ENCODE data around the gene SPTBN1. TPM values are rescaled to one million over a fixed set of nuclear protein-coding genes. Genes with fewer than 3 reads are reported as not detected.

The SPTBN1 gene
- total and polyA plus RNA-seq, 2 of the 13 experiments (the other 11 are each of a cell fraction or from before 2014, with no cell fraction given) = 123 to 299 TPM

DNA sequence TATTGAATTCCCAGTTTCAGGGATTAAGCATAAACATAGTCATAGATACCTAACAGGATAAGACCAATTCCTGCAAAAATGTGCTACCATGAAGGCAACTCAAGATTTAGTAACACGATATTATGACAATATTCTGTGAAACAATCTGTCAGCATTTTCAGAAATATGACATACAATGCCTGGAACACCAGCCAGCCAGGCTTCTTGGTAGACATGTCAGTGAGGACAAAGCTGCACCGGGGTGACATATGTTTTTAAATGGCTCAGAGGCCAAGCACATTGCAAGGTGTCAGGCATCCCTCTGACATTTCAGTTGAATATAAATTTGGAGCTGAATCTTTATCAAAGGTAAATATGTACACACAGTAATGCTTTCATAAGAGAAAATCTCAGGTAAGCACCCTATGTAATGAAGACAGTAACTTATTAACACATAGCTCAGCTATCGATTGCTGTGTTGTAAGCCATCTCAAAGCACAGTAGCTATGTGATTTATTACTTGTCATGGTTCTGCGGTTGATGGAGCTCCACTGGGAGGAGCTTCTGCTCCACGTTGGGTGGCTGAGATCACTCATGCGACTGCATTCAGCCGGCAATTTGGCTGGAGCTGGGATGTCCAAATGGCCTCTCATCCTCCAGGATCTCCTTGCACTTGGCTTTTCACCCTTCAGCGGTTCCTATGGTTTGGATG lies 235.5 kb downstream of the SPTBN1 start:
- no peaks in the 10 kb centered on the region for H4K20me1 ChIP-seq (ENCODE audit: insufficient read depth, low read length)
- in situ Hi-C loops (cut with HindIII; ENCODE audit: extremely low pct_ligation_motif_present, low pct_unique_long_range_greater_than_20kb) (no loop called here), intact Hi-C loops (cut with micrococcal nuclease; ENCODE audit: unreplicated experiment) (no loop called here)
- H3K79me2 ChIP-seq (ENCODE audit: insufficient read depth, low read length) = no peaks in the 10 kb centered on the region
- no peak overlapping the region; the same call in 1 of the 2 replicates for H3K4me2 ChIP-seq (ENCODE audit: low read depth, low read length)
- ATAC-seq = peak; percentile 79
- peaks cover 19% of the 10 kb centered on the region for H3K4me1 ChIP-seq (ENCODE audit: insufficient read depth, low read length)
- no peaks in the 10 kb centered on the region for H3K36me3 ChIP-seq (replicated peaks in 1 of 2; ENCODE audit: control insufficient read depth in 1 of 2, insufficient read depth in 2 of 2, low read length in 2 of 2)
- 32% methylated on average over 6 of the region's 8 CpGs for WGBS (ENCODE audit: low lambda C conversion rate)
- H3K4me3 ChIP-seq (replicated peaks in 1 of 3; ENCODE audit: insufficient read depth in 1 of 3, low read depth in 2 of 3, low read length in 3 of 3) = no peak overlapping the region
- H3K9ac ChIP-seq (ENCODE audit: insufficient read depth, low read depth, low read length) = no peak overlapping the region
- BruUV-seq (replicated peaks) = no TSS peak
- ChIA-PET POLR2A (interaction anchor here (0.9 kb wide), 1 partner anchor 28 kb away, joined by 4 read pairs; no protein-coding TSS in a partner anchor), CTCF (ENCODE audit: low intra/inter-chr PET ratio, low total read pairs) (no interaction called here)
- H2AFZ ChIP-seq (ENCODE audit: low read length) = no peak overlapping the region
- no peaks in the 10 kb centered on the region for H3K9me3 ChIP-seq (ENCODE audit: low read length)
- peak; percentile 78 for DNase-seq (ENCODE audit: low spot score)
- FAIRE-seq = peak; percentile 42
- no peak overlapping the region for H3K27ac ChIP-seq (ENCODE audit: extremely low read length, insufficient read depth, low read length)
- no peaks in the 10 kb centered on the region for H3K27me3 ChIP-seq (ENCODE audit: control insufficient read depth in 1 of 2, insufficient read depth in 2 of 2, low read length in 2 of 2)
- TF ChIP-seq ZNF282 (IDR thresholded peaks at IDR 0.05; ENCODE audit: partially characterized antibody) (no peak), LBX2 (CRISPR knock-in tag; IDR thresholded peaks at IDR 0.05; ENCODE audit: borderline replicate concordance) (no peak), CREB1 (IDR thresholded peaks at IDR 0.05) (no peak), CREB1 (CRISPR knock-in tag; IDR thresholded peaks at IDR 0.05) (0 out of 2 replicates have a peak, but pooled peaks have one; percentile 26), POLR2A (IDR thresholded peaks at IDR 0.05; ENCODE audit: insufficient read depth in 1 of 2, low read depth in 2 of 2, low read length in 2 of 2) (no peak), ZIK1 (CRISPR knock-in tag; IDR thresholded peaks at IDR 0.05; ENCODE audit: borderline replicate concordance, low read depth) (no peak), ZNF569 (CRISPR knock-in tag; IDR thresholded peaks at IDR 0.05; ENCODE audit: borderline replicate concordance) (no peak), ZNF263 (CRISPR knock-in tag; IDR thresholded peaks at IDR 0.05) (no peak), HOXA5 (CRISPR knock-in tag; IDR thresholded peaks at IDR 0.05) (peak; percentile 91)
- TF ChIP-seq, protein P1, sequence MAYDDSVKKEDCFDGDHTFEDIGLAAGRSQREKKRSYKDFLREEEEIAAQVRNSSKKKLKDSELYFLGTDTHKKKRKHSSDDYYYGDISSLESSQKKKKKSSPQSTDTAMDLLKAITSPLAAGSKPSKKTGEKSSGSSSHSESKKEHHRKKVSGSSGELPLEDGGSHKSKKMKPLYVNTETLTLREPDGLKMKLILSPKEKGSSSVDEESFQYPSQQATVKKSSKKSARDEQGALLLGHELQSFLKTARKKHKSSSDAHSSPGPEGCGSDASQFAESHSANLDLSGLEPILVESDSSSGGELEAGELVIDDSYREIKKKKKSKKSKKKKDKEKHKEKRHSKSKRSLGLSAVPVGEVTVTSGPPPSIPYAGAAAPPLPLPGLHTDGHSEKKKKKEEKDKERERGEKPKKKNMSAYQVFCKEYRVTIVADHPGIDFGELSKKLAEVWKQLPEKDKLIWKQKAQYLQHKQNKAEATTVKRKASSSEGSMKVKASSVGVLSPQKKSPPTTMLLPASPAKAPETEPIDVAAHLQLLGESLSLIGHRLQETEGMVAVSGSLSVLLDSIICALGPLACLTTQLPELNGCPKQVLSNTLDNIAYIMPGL (CRISPR knock-in tag; IDR thresholded peaks at IDR 0.05; ENCODE audit: borderline replicate concordance in 1 of 2, low read depth in 1 of 2) = no peak
- TF ChIP-seq, protein P2, sequence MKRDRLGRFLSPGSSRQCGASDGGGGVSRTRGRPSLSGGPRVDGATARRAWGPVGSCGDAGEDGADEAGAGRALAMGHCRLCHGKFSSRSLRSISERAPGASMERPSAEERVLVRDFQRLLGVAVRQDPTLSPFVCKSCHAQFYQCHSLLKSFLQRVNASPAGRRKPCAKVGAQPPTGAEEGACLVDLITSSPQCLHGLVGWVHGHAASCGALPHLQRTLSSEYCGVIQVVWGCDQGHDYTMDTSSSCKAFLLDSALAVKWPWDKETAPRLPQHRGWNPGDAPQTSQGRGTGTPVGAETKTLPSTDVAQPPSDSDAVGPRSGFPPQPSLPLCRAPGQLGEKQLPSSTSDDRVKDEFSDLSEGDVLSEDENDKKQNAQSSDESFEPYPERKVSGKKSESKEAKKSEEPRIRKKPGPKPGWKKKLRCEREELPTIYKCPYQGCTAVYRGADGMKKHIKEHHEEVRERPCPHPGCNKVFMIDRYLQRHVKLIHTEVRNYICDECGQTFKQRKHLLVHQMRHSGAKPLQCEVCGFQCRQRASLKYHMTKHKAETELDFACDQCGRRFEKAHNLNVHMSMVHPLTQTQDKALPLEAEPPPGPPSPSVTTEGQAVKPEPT (CRISPR knock-in tag; IDR thresholded peaks at IDR 0.05; ENCODE audit: low read depth) = no peak
- TF ChIP-seq, protein P3, sequence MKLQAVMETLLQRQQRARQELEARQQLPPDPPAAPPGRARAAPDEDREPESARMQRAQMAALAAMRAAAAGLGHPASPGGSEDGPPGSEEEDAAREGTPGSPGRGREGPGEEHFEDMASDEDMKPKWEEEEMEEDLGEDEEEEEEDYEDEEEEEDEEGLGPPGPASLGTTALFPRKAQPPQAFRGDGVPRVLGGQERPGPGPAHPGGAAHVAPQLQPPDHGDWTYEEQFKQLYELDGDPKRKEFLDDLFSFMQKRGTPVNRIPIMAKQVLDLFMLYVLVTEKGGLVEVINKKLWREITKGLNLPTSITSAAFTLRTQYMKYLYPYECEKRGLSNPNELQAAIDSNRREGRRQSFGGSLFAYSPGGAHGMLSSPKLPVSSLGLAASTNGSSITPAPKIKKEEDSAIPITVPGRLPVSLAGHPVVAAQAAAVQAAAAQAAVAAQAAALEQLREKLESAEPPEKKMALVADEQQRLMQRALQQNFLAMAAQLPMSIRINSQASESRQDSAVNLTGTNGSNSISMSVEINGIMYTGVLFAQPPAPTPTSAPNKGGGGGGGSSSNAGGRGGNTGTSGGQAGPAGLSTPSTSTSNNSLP (IDR thresholded peaks at IDR 0.05; ENCODE audit: low read depth, low read length) = peak; percentile 73
- TF ChIP-seq, protein P4, sequence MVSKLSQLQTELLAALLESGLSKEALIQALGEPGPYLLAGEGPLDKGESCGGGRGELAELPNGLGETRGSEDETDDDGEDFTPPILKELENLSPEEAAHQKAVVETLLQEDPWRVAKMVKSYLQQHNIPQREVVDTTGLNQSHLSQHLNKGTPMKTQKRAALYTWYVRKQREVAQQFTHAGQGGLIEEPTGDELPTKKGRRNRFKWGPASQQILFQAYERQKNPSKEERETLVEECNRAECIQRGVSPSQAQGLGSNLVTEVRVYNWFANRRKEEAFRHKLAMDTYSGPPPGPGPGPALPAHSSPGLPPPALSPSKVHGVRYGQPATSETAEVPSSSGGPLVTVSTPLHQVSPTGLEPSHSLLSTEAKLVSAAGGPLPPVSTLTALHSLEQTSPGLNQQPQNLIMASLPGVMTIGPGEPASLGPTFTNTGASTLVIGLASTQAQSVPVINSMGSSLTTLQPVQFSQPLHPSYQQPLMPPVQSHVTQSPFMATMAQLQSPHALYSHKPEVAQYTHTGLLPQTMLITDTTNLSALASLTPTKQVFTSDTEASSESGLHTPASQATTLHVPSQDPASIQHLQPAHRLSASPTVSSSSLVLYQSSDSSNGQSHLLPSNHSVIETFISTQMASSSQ (IDR thresholded peaks at IDR 0.05; ENCODE audit: low read depth) = peak; percentile 60; the same call in 1 of the 2 replicates
- TF ChIP-seq, protein P4 (CRISPR knock-in tag; IDR thresholded peaks at IDR 0.05; ENCODE audit: borderline replicate concordance) = no peak
